ACC112 (cell line): Measurements from ENCODE around the gene CDC123.
A peak's percentile ranks its signal among the peaks of the same experiment; 100 is the strongest.
"Not testable (repeated sequence)": the region's sequence is repeated elsewhere in the genome, so short reads cannot be mapped to it uniquely, and the experiment has no call there.

Experiments
- H2AFZ ChIP-seq: fragments of 200-600 bp; sonication (generic); one replicate; pipeline ENCODE4 v1.6.0; 2017; ENCODE audit warnings: antibody characterized with exemption, low read length; ENCODE audit not compliant: unreplicated experiment
- H3K27ac ChIP-seq: fragments of 200-600 bp; sonication (generic); 2 replicates; pipeline ENCODE4 v1.5.1; 2014; ENCODE audit warnings: low read depth, mild to moderate bottlenecking, antibody characterized with exemption, low read length, moderate library complexity
- H3K27me3 ChIP-seq: fragments of 200-600 bp; sonication (generic); 2 replicates; pipeline ENCODE4 v1.6.1; 2014; ENCODE audit warnings: mild to moderate bottlenecking, antibody characterized with exemption, low read length, moderate library complexity, mixed read lengths; ENCODE audit not compliant: insufficient read depth
- H3K36me3 ChIP-seq: fragments of 200-600 bp; sonication (generic); 2 replicates; pipeline ENCODE4 v1.6.1; 2016; ENCODE audit warnings: mild to moderate bottlenecking, antibody characterized with exemption, low read length, moderate library complexity, mixed read lengths; ENCODE audit not compliant: insufficient read depth
- H3K4me1 ChIP-seq: fragments of 200-600 bp; sonication (generic); one replicate; pipeline ENCODE4 v1.6.1; 2016; ENCODE audit warnings: low read length, mixed read lengths; ENCODE audit not compliant: insufficient read depth, unreplicated experiment, control insufficient read depth
- H3K4me3 ChIP-seq: fragments of 200-600 bp; sonication (generic); 2 replicates; pipeline ENCODE4 v1.5.1; 2014; ENCODE audit warnings: mild to moderate bottlenecking, low read depth, low read length
- H3K79me2 ChIP-seq: fragments of 200-600 bp; sonication (generic); one replicate; pipeline ENCODE4 v1.6.0; 2016; ENCODE audit warnings: low read length; ENCODE audit not compliant: control insufficient read depth, unreplicated experiment, insufficient read depth

CDC123 gene

DNA sequence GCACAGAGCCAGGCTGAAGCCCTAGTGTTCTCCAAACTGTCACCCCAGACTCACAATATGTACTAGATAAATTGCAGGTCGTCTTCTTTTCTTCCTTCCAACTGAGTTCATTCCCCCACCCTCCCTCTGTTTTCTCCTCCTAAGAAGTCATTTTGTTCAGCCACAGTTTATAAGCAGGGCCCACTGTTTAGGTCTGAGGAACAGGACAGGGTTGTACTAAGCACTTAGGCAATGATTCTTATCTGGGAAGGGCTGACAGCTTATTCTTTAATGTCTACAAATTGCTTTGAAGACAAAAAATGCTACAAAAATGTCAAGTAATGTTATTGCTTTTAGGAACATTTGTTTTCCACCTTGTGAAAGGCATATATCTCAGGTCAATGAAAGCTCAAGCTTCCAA is 59.1 kb downstream of the CDC123 start:
- no peaks in the 10 kb centered on the region for H3K27me3 ChIP-seq
- H3K79me2 ChIP-seq, result no peaks in the 10 kb centered on the region
- H3K27ac ChIP-seq, result no peak overlapping the region
- H2AFZ ChIP-seq, result no peak overlapping the region
- no peak overlapping the region for H3K4me3 ChIP-seq
- H3K4me1 ChIP-seq, result no peaks in the 10 kb centered on the region
- peaks cover 2% of the 10 kb centered on the region; the same call in 1 of the 2 replicates for H3K36me3 ChIP-seq

DNA sequence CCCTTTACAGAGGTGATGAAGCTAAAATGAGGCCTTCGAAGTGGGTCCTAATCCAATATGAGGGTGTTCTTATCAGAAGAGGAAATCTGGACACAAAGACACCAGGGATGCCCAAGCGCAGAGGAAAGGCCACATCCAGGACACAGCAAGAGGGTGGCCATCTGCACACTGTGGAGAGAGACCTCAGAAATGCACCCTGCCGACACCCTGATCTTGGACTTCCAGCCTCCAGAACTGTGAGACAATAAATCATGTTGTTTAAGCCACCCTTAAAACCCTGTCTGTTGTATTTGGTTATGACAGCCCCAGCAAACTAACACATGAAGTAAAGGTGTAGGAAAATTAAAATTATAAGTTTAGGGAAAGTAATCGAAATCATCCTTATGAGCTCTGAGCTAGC is 64.0 kb downstream of the CDC123 start:
- H3K4me3 ChIP-seq, result no peak overlapping the region
- no peaks in the 10 kb centered on the region for H3K4me1 ChIP-seq
- no peaks in the 10 kb centered on the region for H3K79me2 ChIP-seq
- H2AFZ ChIP-seq, result no peak overlapping the region
- no peaks in the 10 kb centered on the region for H3K27me3 ChIP-seq
- no peak overlapping the region for H3K27ac ChIP-seq
- H3K36me3 ChIP-seq, result no peaks in the 10 kb centered on the region

DNA sequence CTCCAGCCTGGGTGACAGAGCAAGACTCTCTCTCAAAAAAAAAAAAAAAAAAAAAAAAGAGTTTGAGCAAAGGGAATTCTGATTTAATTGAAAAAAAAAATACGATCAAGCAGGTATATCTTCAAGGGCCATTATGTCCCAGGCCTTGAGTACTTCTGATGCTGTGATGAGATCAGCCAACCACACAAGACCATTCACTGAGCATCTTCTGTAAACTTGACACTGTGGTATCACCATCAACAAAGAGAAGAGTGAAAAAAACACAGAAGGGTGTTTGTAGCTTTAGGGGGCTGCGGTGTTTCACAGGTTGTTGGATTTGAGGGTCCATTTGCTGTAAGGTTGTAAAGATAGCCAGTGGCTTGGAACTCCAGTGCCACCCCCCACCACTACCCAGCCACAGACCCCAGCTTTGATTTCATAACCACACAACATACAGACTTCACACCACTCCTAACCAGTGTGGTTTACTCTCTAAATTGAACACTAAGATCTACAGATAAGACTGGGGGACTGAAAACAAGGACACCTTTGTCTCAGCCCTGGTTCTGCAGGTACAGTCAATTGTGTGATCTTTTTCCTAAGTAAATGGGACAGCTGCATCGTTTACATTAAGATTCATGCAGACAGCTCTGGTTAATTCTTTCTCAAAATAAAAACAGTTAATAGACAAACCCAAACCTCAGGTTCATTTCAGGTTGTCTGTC is 66.4 kb downstream of the CDC123 start:
- Histone ChIP-seq H3K27me3 (no peaks in the 10 kb centered on the region), H3K4me3 (no peak overlapping the region), H3K4me1 (no peaks in the 10 kb centered on the region), H3K27ac (no peak overlapping the region), H2AFZ (no peak overlapping the region), H3K36me3 (no peaks in the 10 kb centered on the region), H3K79me2 (no peaks in the 10 kb centered on the region)

DNA sequence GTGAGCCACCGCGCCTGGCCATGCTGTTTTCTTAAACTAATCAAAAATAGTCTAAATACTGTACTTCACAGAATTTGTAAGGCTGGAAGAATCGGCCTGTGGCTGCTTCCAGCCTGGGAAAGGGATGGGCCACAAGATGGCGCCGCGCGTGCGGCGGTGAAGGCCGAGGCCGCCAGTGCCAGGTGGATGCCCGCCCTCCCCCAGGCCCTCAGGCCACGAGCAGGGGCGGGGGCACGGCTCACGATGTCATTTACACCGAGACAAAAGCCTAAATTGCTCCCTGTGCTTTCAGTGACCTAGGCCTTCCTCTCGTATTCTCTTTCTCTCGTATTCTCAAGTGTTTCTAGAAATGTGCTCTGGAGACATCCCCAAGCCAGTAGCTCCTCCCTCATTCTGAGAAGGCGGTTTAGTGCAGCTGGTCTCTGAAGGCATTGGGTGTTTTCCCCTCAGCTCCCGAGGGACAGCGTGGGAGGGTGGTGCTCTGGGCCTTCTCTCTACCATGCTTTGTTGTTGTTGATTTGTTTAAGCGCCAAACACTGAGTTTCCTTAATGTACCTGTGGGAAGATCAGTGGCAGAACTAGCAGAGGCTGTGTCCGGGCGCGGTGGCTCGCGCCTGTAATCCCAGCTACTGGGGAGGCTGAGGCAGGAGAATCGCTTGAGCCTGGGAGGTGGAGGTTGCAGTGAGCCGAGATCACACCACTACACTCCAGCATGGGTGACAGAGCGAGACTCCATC is 68.4 kb downstream of the CDC123 start:
- H3K4me3 ChIP-seq, result peak overlapping the region; percentile 78
- no peaks in the 10 kb centered on the region for H3K27me3 ChIP-seq
- peak overlapping the region; percentile 70 for H2AFZ ChIP-seq
- no peak overlapping the region for H3K27ac ChIP-seq
- no peaks in the 10 kb centered on the region for H3K4me1 ChIP-seq
- H3K79me2 ChIP-seq, result no peaks in the 10 kb centered on the region
- no peaks in the 10 kb centered on the region for H3K36me3 ChIP-seq

DNA sequence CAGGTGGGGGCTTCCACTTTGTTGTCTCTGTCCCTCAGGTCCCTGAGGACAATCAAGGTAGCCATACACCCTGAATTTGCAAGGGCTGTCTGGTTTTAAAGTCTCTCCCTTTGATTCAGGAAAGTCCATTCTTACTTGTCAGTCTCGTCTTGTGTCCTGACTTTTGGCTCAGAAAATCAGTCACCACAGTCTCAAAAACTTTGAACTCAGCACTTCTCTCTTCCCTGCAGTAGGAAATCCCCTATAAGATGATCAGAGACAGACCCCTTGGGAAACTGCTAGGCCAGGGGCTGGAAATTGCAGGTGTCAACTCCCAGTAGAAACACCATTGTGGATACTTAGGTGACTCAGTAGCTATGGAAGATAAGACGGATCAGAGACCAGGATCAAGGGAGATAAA is 73.1 kb downstream of the CDC123 start:
- H3K4me3 ChIP-seq, result no peak overlapping the region
- H3K79me2 ChIP-seq, result no peaks in the 10 kb centered on the region
- H3K27me3 ChIP-seq, result no peaks in the 10 kb centered on the region
- H3K4me1 ChIP-seq, result peaks cover 8% of the 10 kb centered on the region
- no peaks in the 10 kb centered on the region for H3K36me3 ChIP-seq
- H2AFZ ChIP-seq, result no peak overlapping the region
- no peak overlapping the region for H3K27ac ChIP-seq

DNA sequence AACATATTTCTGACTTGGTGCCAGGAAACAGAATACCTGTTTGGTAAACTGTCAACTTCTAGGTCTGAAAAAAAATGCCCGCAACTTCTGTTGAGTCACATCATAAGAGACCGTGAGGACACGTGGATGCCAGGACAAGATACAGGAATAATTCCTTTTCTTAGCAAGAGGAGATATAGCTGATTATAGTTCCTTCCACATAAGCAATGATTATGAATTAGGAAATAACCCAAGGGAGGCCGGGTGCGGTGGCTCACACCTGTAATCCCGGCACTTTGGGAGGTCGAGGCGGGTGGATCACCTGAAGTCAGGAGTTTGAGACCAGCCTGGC is 75.2 kb downstream of the CDC123 start:
- Histone ChIP-seq H3K4me3 (no peak overlapping the region), H3K79me2 (no peaks in the 10 kb centered on the region), H2AFZ (no peak overlapping the region), H3K27me3 (no peaks in the 10 kb centered on the region), H3K4me1 (peaks cover 8% of the 10 kb centered on the region), H3K36me3 (no peaks in the 10 kb centered on the region), H3K27ac (no peak overlapping the region)

DNA sequence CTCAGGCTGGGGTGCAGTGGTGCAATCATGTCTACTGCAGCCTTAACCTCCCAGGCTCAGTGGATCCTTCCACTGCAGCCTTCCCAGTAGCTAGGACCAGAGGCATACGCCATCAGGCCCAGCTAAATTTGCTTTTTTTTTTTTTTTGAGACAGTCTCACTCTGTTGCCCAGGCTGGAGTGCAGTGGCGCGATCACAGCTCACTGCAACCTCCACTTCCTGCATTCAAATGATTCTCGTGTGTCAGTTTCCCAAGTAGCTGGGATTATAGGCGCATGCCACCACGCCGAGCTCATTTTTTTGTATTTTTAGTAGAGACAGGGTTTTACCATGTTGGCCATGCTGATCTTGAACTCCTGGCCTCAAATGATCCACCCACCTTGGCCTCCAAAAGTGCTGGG is 81.9 kb downstream of the CDC123 start:
- H3K27me3 ChIP-seq, H3K36me3 ChIP-seq, H3K4me3 ChIP-seq, H2AFZ ChIP-seq, H3K79me2 ChIP-seq, H3K4me1 ChIP-seq, H3K27ac ChIP-seq: not testable (repeated sequence)

DNA sequence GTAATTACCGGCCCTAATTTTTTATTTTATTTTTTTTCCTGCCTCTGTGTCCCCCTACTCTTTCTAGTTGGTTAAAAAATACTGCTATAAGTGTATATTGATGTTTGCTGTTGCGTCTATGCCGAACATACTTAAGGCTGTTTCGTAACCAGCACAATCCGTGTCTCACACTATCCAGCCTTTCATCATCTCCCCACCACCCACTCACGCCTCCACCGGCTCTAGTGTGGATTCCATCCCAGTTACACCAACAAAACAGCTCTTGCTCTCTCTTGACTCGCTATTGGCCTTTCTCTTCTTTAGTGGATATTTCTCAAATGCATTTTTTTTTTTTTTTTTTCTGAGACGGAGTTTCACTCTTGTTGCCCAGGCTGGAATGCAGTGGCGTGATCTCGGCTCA is 83.3 kb downstream of the CDC123 start:
- no peaks in the 10 kb centered on the region for H3K36me3 ChIP-seq
- H3K27me3 ChIP-seq, result no peaks in the 10 kb centered on the region
- no peak overlapping the region for H3K27ac ChIP-seq
- no peaks in the 10 kb centered on the region for H3K79me2 ChIP-seq
- H3K4me3 ChIP-seq, result no peak overlapping the region
- no peaks in the 10 kb centered on the region for H3K4me1 ChIP-seq
- no peak overlapping the region for H2AFZ ChIP-seq

DNA sequence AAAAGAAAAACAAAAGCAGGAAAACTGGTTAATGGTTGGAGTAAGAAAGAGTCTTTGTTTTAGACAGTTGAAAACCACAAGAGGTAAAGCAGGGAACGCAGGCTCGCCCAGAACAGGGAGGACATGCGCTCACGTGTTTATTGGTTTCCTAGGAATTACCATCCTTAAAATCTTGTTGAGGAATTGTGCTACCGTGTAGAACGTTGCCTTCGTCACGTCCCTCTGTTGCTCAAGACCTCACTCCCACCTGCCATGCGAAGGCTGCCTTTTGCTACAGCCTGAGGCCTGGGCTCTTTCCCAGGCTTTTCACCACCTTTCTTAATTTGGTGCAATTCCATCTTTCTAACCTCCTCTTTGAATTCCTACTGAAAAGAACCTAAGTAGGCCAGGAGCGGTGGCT is 91.8 kb downstream of the CDC123 start:
- H3K79me2 ChIP-seq, result no peaks in the 10 kb centered on the region
- no peak overlapping the region for H2AFZ ChIP-seq
- no peak overlapping the region for H3K4me3 ChIP-seq
- H3K27me3 ChIP-seq, result no peaks in the 10 kb centered on the region
- H3K4me1 ChIP-seq, result no peaks in the 10 kb centered on the region
- H3K27ac ChIP-seq, result no peak overlapping the region
- no peaks in the 10 kb centered on the region for H3K36me3 ChIP-seq

DNA sequence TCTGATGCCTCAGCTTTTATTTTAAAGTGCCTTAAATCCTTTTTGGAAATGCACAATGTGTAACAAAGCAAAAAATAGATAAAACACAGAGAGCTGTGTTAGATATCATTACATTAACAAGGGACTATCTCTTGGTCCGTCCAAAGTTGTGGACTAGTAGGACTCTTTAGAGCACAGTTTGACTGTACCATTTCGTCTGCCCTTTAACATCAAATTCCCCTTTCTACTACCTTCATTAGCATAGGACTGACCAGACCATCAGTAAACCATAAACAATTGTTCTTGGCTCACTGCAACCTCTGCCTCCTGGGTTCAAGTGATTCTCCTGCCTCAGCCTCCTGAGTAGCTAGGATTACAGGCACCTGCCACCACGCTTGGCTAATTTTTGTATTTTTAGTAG is 101.8 kb downstream of the CDC123 start:
- not testable (repeated sequence) for H3K27me3 ChIP-seq, H3K36me3 ChIP-seq, H3K4me1 ChIP-seq, H3K27ac ChIP-seq, H3K4me3 ChIP-seq, H3K79me2 ChIP-seq, H2AFZ ChIP-seq

DNA sequence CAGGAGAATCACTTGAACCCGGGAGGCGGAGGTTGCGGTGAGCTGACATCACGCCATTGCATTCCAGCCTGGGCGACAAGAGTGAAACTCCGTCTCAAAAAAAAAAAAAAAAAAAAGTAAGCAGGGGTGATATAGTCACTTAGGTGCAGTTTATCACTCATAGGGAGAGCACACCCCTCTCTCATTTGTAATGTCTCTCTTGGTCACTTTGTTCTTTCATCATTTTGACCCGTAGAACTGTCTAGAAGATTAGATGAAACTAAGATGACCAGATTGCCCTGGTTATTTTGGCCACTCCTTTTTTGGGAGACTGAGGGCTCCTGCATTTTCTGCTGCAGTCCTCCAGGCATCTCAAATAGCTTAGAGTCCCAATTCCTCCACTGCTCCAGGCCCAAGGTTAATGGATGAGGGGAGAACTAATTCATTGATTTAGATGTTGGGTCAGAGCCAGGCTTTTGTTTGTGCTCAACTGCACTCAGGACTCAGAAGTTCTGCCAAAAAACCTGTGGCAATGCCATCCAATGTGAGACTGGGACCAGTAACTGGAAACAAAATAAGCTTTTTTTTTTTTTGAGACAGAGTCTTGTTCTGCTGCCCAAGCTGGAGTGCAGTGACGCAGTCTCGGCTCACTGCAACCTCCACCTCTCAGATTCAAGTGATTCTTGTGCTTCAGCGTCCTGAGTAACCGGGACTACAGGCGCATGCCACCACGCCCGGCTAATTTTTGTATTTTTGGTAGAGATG is 103.4 kb downstream of the CDC123 start:
- H3K27ac ChIP-seq, result no peak overlapping the region
- no peak overlapping the region for H3K4me3 ChIP-seq
- H3K27me3 ChIP-seq, result no peaks in the 10 kb centered on the region
- H3K4me1 ChIP-seq, result no peaks in the 10 kb centered on the region
- no peaks in the 10 kb centered on the region for H3K79me2 ChIP-seq
- H3K36me3 ChIP-seq, result no peaks in the 10 kb centered on the region
- H2AFZ ChIP-seq, result no peak overlapping the region
